ENCODE results near the gene CASTOR2.
"Not testable (repeated sequence)": the region's sequence is repeated elsewhere in the genome, so short reads cannot be mapped to it uniquely, and the experiment has no call there.

The CASTOR2 gene

DNA sequence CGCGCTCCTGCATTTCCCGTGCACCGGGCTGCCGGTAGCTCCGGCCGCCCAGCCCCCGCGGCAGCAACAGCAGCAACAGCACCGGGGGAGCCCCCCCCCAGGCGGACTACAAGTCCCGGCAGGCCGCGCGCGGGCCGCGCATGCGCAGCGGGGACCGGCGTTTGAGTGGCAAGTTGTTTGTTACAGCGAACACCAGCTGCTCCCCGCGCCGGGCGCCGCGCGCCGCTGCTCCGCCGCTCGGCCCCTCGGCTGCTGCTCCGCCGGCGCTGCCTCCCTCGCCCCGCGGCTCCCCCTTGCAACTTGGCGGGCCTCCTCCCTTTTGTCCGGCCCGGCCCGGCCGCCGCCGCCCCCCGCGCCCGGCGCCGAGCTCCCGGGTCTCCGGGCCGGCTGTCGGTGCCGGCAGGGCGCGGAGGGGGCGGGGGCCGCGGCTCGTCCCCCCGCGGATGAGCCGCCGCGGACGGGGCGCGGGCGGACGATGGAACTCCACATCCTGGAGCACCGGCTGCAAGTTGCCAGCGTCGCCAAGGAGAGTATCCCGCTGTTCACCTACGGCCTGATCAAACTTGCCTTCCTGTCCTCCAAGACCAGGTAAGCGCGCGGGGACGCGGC, at the start of gene CASTOR2:
TSS of gene CASTOR2 (plus strand) at position 195 of the 609 bp plus-strand sequence. CDS start at position 476, 281 bp downstream.
- DNase-seq = not testable (repeated sequence)

DNA sequence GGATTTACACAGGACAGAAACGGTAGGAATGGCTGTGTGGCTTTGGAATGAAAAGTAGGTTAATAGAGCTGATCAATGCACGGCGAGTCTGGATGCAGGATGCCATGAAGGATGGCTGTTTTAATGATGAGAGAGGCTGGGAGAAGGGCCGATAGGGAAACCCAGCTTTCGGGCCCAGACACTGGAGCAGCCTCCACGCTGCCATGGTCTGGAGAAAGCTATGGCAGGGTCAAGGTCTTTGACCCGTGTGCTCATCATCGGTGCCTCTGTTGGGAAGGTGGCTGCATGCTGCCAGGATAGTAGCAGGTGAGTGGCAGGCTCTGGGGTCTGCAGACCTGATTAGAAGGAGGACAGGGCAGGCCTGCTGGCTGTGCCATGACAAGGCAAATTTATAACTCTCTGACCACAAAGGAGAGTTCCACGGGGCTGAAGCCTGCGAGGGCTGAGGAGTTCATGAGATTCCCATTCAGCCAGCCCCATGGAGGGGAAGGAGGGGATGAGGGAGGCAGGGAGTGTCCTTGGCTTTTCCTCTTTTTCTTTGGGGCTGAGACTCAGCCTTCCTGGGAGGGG, 42.1 kb upstream of the CASTOR2 start:
- DNase-seq = not testable (repeated sequence)

DNA sequence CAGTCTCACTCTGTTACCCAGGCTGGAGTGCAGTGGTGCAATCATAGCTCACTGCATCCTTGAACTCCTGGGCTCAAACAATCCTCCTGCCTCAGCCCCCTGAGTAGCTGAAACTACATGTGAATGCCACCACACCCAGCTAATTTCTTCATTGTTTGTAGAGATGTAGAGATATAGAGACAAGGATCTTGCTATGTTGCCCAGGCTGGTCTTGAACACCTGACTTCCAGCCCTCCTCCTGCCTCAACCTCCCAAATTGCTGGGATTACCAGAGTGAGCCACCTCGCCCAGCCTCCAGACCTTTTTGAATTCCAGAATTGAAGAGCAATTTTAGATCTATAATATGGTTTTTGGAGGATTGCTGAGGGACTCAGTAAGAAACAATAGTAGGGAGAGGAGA, 40.9 kb upstream of the CASTOR2 start:
- not testable (repeated sequence) for DNase-seq

DNA sequence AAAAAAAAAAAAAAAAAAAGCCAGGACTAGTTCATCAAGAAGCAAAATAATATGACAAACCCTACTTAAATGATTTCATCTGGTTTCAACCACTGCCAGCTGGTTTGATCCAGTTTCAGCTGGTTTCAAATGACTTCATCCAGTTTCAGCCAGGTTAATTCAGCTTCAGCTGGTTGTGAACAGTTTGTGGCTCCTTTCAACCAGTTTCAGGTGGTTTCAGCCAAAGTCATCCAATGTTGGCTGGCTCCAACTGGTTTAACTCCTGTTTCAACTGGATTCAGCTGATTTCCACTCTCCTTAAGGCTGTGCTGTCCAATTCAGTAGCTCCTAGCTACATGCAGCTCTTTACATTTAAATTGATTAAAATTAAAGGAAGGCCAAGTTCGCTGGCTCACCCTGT, 37.5 kb upstream of the CASTOR2 start:
- not testable (repeated sequence) for DNase-seq

DNA sequence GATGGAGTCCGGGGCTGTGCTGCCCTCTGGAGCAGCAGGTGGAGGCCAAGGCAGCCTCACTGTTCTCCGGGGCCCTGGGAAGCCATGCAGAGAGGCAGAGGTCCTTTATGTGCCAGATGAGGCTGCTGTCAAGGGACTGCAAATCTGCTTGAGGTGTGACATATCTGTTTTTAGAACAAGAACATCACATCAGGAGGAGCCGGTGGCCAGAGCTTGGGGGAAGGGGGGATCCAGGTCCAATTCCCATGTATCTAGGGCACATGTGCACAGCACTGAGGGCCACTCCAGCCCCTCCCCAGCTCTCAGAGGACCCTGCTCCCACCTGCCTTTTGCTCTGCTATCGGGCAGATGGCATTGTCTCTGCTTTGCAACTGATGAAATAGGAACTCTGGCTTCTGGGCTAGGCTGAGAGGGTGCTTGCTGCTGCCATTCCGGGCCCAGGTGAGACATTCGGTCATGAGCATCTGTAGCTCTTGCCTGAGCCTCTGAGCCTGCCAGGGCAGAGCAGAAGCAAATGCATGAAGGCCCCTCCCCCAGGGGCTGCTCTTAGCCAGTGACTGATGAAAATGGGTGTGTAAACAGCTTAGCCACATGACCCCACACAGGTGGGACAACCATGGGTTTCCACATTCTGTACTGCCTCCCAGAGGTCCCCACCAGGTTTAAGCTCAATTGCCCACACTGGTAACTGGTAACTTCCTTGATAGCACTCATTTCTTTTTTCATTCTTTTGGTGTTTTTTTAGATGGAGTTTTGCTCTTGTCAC, 32.8 kb upstream of the CASTOR2 start:
- not testable (repeated sequence) for DNase-seq

DNA sequence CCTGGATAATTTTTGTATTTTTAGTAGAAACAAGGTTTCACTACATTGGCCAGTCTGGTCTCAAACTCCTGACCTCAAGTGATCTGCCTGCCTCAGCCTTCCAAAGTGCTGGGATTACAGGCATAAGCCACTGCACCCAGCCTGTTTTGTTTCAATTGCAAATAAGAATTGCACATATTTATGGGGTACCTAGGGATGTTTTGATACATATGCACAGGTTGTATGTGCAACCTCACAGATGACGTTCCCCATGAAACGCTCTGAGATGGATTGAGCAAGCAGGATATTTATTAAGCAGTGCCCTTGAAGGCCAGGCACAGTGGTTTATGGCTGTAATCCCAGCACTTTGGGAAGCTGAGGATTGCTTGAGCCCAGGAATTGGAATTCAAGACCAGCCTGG, 25.1 kb upstream of the CASTOR2 start:
- DNase-seq = not testable (repeated sequence)

DNA sequence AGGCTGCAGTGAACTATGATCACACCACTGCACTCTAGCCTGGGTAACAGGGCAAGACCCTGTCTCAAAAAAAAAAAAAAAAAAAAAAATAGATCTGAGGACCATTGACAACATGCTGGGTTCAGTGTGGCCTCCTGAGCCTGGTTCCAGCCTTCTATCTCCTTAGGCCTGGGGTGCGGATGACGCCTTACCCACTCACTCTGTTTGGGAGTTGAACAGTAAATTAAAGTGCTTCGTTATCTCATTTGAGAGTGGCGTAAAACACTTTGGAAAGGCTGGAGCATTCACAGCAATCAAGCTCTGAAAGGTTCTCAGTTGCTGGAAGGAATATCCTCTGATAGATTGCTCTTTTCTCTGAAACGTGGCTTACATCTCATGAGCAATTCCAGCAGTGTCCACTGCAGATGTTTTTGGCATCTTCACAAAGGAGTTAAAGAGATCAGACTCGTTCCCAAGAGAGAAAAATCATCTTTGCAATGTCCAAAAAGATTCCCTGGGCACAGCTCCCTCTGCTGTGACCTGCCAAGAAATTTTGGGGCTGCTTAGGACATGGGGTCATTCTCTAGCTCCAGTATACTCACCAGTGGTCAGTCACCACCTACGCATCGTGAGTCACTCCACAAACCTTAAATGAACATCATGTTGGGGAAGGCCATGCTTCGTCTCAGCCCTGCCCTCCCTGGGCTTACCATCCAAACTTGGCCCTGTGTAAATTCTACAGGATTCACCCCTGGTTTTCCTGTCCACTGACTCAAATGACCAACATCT, 23.0 kb upstream of the CASTOR2 start:
- DNase-seq = not testable (repeated sequence)

DNA sequence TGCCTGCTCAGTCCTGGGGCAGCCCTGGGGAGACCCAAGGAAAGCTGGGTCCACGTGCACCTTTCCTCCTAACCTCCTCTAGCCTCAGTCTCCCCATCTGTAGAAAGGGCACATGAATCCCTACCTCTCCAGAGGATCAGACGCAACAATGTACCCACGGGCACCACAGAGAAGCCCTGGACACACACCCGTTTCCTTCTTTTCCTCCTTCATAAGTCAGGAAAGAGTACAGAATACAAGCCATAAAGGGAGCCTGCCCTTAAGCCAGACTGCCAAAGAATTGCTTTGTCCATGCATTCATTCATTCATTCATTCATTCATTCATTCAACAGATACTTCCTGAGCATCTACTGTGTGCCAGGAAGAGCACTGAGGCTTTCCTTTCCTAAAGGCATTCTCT, 20.6 kb upstream of the CASTOR2 start:
- peak; percentile 2 for DNase-seq

DNA sequence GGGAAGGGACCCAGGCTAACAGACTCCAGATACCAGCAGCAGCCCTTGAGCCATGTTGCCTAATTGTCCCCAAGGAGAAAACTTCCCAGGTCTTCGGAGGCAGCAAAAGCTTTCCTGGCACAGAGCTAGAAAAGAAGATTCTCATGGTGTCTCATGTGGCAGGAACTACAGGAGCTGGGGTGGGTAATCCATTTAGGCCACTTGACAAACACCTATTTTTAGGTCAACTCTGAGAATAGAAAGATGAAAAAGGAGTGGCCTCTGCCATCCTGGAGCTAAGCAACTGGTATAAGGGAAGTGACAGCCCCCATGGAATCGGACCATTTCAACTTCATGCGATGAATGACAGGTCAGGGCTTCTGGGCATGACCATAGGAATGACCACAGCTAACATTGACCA, 16.8 kb upstream of the CASTOR2 start:
- DNase-seq = not testable (repeated sequence)

DNA sequence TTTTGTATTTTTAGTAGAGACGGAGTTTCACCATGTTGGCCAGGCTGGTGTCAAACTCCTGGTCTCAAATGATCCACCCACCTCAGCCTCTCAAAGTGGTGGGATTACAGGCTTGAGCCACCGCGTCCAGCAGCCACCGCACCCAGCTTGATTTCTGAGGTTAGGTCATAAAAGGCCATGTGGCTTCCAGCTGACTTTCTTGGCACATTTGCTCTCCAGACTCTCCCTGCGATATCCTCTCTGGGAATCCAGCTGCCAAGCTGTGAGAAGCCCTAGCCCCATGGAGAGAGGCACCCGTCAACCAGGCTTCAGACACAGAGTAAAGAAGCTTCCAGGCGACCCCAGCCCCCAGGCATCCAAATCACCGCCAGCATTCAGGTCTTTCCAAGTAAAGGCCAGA, 10.7 kb upstream of the CASTOR2 start:
- DNase-seq = not testable (repeated sequence)

DNA sequence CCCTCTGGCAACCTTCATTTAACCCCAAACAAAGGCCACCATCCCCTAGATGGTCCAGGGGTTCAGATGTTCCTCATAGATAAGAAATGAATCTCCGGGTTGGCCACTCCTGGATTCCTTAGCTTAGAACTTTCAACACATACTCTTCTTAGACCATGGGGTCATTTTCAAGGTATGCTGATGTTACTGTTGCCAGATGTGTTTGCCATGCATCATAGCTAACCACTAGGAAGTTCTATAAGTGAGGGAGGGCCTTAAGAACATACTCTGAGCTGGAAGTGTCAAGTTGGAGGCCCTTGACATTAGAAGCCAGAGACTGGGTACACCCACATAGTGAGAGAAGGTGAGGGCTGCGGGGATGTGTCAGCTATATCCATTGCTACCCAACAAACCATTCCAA, 6.2 kb upstream of the CASTOR2 start:
- not testable (repeated sequence) for DNase-seq

DNA sequence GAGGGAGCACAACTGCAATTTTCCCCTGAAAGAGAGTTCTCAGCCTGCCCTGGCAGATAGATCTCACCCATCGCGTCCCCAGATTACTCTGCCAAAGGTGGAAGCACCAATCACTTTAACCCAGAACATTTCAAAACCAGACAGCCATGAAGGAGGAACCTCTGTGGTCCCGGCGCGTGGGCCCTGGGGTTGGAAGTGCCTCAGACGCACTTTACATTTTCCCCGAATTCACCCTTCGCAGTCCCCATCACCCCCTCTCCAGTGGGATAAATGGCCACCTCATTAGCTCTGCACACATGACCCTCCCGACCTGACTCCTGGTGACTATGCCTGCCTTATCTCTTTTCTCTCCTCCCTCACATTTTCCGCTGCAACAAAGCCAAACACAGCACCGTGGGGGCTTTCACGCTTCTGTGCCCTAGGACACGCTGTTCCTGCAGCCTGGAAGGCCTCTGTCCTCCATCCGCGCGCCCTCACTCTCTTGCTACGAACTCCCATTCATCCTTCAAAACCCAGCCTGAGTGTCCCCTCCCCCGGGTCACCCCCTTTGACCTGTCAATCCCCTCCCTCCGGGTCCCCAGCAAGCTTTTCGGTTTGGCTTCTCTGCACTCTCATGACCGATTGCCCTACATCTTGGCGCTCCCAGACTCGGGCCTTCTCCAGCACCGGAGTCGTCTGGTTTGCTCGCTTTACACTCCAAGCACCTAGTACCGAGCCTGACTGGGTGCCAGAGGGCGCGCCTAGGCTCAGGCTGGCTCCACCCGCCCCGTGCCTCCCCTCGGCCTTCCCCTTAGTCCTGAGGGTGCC, 598 bp upstream of the CASTOR2 start:
- DNase-seq = not testable (repeated sequence)

DNA sequence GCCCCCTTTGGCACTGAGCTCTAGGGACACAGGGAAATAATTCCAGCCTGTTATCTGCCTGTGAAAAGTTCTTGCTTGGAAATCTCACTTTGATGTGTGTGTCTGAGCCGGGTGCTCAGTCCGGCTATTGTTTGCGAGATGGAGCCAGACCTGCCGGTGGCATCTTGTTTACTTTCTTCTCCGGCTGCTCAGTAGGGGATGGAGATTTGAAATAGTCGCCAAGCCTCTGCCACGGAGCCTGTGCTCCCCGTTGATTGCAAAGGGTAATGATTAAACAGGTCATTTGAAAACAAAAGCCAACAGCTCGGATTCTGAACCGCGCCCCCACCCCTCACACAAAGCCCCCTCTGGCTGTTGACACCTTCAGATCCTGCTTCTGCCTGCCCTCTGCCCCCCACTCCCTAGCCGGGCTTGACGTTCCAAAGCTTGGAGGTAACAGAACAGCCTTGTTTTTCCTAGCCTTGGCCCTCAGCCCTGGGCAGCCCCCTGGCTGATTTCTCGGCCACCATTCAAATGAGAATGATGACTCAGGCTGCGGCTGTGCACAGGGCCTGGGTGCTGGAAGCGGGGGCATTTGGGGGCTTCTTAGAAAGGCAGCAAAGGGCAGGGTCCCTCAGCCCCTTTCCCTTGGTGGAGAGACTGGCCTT, 1.8 kb downstream of the CASTOR2 start:
- not testable (repeated sequence) for DNase-seq

DNA sequence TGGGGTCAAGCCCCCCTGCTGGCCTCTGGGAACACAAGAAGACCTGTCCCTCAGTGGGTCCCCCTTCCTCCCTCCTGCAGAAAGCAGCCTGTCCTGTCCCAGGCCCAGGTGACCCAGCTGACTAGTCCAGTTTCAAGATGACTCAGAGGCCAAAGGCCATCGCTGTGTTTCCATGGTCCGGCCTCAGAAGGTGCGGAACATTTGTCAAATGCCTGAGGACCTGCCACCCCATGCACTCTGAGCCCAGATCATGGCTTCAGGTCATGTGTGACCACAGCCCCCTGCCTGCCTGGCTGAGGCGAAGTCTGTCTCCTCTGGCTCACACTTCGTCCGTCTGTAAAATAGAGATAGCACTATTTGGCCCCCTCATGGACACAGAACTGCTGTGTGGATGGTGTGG, 2.4 kb downstream of the CASTOR2 start:
- not testable (repeated sequence) for DNase-seq

DNA sequence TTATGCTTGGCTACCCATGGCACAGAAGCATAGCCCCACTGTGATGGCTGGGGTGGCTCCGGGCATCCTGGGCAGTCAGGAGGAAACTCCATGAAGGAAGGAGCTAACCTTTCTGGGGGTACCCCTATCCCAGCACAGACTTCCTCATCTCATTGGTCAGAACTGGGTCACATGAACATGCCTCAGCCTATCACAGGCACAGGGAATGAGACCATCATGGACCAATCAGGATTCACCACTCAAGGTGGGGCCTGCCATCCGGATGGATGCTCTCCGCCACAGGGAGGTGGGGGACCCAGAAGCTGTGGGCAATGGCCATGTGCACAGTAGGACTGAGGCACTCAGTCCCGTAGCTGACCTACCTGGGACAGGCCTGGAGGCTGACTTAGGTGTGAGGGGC, 6.9 kb downstream of the CASTOR2 start:
- DNase-seq = not testable (repeated sequence)

DNA sequence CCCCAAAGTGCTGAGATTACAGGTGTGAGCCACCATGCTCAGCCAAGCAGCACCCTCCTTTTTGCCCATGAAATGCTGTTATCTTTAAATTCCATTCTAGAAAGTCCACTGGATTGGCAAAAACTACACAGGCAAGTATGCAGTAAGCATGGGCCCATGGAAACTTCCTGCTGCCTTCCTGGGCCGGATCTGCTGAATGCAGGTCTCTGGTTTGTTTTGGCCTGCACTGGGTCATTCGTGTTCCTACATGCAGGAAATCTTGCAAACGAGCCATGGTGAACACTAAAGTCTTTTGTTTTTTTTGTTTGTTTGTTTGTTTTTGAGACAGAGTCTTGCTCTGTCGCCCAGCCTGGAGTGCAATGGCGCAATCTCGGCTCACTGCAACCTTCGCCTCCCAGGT, 7.9 kb downstream of the CASTOR2 start:
- DNase-seq = not testable (repeated sequence)

DNA sequence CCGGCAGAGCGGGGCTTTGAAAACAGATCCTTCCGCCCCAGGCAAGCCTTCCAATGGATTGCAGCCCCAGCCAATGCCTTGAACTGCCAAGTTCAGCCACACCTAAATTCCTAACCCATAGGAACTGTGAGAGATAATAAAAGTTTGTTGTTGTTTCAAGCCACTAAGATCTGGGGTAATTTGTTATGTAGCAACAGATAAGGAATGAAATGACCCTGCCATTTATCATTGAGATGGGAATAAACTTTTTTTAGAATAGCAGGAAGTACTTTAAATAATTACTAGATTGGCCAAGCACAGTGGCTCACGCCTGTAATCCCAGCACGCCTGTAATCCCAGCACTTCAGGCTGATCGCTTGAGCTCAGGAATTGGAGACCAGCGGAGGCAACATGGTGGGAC, 11.5 kb downstream of the CASTOR2 start:
- not testable (repeated sequence) for DNase-seq

DNA sequence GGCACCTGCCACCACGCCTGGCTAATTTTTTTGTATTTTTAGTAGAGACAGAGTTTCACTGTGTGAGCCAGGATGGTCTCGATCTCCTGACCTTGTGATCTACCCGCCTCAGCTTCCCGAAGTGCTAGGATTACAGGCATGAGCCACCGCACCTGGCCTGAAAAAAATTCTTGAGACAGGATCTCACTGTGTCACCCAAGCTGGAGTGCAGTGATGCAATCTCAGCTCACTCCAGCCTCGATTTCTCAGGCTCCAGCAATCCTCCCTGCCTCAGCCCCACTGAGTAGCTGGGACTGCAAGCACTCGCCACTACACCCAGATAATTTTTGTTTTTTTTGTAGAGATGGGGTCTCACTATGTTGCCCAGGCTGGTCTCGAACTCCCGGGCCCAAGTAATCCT, 13.0 kb downstream of the CASTOR2 start:
- not testable (repeated sequence) for DNase-seq

DNA sequence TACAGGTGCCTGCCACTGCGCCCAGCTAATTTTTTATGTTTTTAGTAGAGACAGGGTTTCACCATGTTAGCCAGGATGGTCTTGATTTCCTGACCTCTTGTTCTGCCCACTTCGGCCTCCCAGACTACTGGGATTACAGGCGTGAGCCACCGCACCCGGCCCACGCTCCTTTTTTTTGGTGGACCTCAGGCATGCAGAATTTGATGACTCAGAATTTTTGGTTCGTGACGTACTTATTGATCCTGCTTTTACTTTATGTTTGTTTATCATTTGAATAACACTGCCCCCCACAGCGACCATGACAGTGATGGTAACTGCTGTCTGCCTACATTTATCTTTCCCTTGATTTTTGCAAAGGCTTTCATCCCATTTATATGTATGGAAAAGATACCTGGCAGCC, 23.9 kb downstream of the CASTOR2 start:
- not testable (repeated sequence) for DNase-seq

DNA sequence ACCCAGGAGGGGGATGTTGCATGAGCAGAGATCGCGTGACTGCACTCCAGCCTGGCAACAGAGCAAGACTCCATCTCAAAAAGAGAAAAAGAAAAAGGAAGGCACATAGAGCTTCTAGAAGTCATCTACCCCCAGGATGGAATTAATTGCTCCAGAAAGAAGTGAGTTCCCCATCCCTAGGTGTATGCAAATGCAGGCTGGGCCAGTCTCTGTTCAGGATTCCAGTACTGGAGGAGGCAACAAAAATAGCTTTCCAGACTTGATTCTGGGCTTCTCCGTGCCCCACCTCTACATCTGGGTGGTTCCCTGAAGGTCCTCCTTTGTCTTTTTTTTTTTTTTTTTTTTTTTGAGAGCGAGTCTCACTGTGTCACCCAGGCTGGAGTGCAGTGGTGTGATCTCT, 28.6 kb downstream of the CASTOR2 start:
- DNase-seq = no peak

DNA sequence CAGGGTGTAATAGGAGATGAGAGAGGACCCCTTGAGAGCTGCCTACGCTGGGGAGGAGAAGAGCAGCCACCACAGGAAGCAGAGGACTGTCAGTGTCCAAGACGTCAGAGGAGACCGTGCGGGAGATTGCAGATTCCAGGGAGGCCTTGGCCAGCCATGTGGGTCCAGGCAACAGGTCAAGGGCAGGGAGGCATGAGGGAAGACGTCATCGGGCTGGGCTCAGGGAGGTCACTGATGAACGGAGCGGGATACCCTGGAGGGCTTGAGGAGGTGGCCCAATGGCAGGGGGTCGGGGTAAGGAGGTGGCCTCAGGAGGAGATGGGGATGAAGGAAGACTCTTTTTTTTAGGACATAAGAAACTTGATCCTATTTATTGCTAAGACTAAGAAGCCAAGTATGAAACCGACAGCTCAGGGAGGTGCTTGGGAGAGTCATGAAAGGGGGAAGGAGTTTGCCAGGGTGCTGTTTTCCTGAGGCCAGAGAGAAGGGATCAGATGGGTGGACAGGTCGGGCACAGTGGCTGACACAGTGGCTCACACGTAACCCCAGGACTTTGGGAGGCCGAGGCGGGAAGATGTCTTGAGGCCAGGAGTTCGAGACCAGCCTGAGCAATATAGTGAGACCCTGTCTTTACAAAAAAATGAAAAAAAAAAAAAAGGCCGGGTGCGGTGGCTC, 30.5 kb downstream of the CASTOR2 start:
- not testable (repeated sequence) for DNase-seq
